ENCODE measurements around the gene B3GAT1. TPM values are rescaled to one million over a fixed set of nuclear protein-coding genes. Genes with fewer than 3 reads are reported as not detected.

The B3GAT1 gene
- total RNA-seq, 1 donor from 2014 or later = 0.41 TPM

- DNase-seq = no peak
Observed at GRCh38 chr11:134333312-134333711, 78.7 kb downstream of the B3GAT1 start.

- no peak for DNase-seq
Observed at GRCh38 chr11:134332782-134333181, 79.3 kb downstream of the B3GAT1 start.

- no peak for DNase-seq
Observed at GRCh38 chr11:134332189-134332631, 79.8 kb downstream of the B3GAT1 start.

GRCh38 chr11:134331354-134332188 lies 80.5 kb downstream of the B3GAT1 start, which contains the start of gene GLB1L2:
GLB1L2 (plus strand) TSS chr11:134331988; CDS start chr11:134332062, 74 bp downstream.
- peak; percentile 71 for DNase-seq

DNA sequence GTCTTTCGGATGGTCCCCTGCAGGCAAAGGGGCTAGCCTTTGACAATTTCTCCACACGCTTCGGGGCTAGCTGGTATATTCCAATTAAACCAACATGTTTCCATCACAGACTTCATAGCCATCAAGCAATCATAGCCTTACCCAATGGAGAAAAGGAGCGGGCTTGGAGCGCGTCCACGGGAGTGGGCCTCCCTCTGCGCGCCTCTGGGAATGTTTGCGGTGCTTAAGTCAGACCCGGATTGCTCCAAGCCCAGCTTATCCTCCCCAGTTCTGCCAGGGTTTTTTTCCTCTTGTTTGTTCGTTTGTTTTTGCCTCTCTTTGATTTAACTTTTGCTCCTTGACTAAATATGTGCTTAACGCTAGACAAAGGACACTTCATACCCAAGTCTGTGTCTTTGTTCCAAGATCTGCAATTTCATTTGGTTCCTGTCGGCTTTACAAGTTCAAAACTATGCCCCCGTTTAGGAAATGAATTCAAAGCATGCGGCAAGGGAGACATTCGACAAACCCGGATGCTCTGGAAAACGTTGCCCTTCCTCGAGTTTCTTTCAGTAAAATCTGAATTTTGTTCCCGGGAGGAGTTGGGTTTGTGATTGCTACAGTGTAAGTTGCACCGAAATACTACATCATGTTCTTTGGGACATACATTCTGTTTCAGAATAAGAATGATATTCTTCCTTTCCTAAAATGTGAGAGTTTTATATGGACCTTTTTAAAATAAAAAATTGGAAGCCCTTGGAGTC lies 81.3 kb downstream of the B3GAT1 start:
- no peak for DNase-seq

Other genes with a start within 250 kb of the B3GAT1 start
- gene NCAPD3, start 188.3 kb downstream of the B3GAT1 start, total RNA-seq = 18.1 TPM
- 35.3 TPM for gene VPS26B, start 187.6 kb downstream of the B3GAT1 start, total RNA-seq
- gene THYN1, start 158.9 kb downstream of the B3GAT1 start, total RNA-seq = 34.9 TPM
- gene ACAD8, start 158.7 kb downstream of the B3GAT1 start, total RNA-seq = 26.0 TPM
- not detected for gene GLB1L3, start 135.9 kb downstream of the B3GAT1 start, total RNA-seq
- 1.8 TPM for gene GLB1L2, start 80.3 kb downstream of the B3GAT1 start, total RNA-seq